Activated CD4-positive, alpha-beta memory T cell treated with anti-CD3 and anti-CD28 coated beads for 36 hours (primary cell): Measurements from ENCODE around the gene SERPINA5. TPM values are rescaled to one million over a fixed set of nuclear protein-coding genes. Genes with fewer than 3 reads are reported as not detected.

Source experiments
- CTCF ChIA-PET: fragments of 350-600 bp; sonication (Branson Sonifier 250); formaldehyde crosslinking; loops from one replicate; lab custom pipeline; 2021; ENCODE audit warnings: antibody characterized with exemption, inconsistent platforms; lab: Charles Lee
- POLR2A ChIA-PET: fragments of 350-600 bp; sonication (Branson Sonifier 250); formaldehyde crosslinking; loops from one replicate; lab custom pipeline; 2021; ENCODE audit warnings: antibody characterized with exemption; lab: Charles Lee
- DNase-seq: peaks from one replicate; pipeline ENCODE4 v3.0.0-alpha.2; 2020
- H3K27ac Mint-ChIP-seq: one replicate; pipeline ENCODE4 v1.8.0; 2021; ENCODE audit warnings: mixed read lengths
- H3K27me3 Mint-ChIP-seq: one replicate; pipeline ENCODE4 v1.8.0; 2021; ENCODE audit warnings: mixed read lengths
- H3K36me3 Mint-ChIP-seq: one replicate; pipeline ENCODE4 v1.8.0; 2021; ENCODE audit warnings: mixed read lengths
- H3K4me1 Mint-ChIP-seq: one replicate; pipeline ENCODE4 v1.8.0; 2021; ENCODE audit warnings: low read depth, mixed read lengths
- H3K4me3 Mint-ChIP-seq: one replicate; pipeline ENCODE4 v1.8.0; 2021; ENCODE audit warnings: mild to moderate bottlenecking, mixed read lengths
- H3K9me3 Mint-ChIP-seq: one replicate; pipeline ENCODE4 v1.8.0; 2021; ENCODE audit warnings: mixed read lengths
- intact Hi-C: fragments of 100-400 bp; cut with micrococcal nuclease; formaldehyde crosslinking; loops from one replicate; pipeline ENCODE4 v1.15.1; 2023
- total RNA-seq, 2 experiments: library from RNA; stranded (reverse); gene quantifications; one replicate each; pipeline ENCODE4 v1.2.3, GENCODE V29; 2021

SERPINA5 gene
- total RNA-seq, 2 experiments from 2014 or later, result not detected

- Mint-ChIP-seq H3K4me1 (no peaks in the 10 kb centered on the region), H3K36me3 (no peaks in the 10 kb centered on the region), H3K27ac (no peak overlapping the region), H3K27me3 (peaks cover 12% of the 10 kb centered on the region), H3K4me3 (no peak overlapping the region), H3K9me3 (peaks cover 11% of the 10 kb centered on the region)
- intact Hi-C loops, result no loop called here
- DNase-seq, result no peak
- CTCF ChIA-PET, result no interaction called here
- POLR2A ChIA-PET, result no interaction called here
These were observed 22.4 kb upstream of the SERPINA5 start for GRCh38 chr14:94558842-94559241.

- POLR2A ChIA-PET, result no interaction called here
- intact Hi-C loops, result no loop called here
- H3K36me3 Mint-ChIP-seq, result no peaks in the 10 kb centered on the region
- H3K9me3 Mint-ChIP-seq, result peaks cover 7% of the 10 kb centered on the region
- H3K4me1 Mint-ChIP-seq, result no peaks in the 10 kb centered on the region
- DNase-seq, result no peak
- CTCF ChIA-PET, result interaction anchor here (0.9 to 1.0 kb wide), 2 partner anchors 11 to 14 kb away, joined by 3 to 4 read pairs; no protein-coding TSS in a partner anchor
- peaks cover 12% of the 10 kb centered on the region for H3K27me3 Mint-ChIP-seq
- no peak overlapping the region for H3K27ac Mint-ChIP-seq
- no peak overlapping the region for H3K4me3 Mint-ChIP-seq
These were observed 21.5 kb upstream of the SERPINA5 start for GRCh38 chr14:94559638-94560290.

- Mint-ChIP-seq H3K36me3 (no peaks in the 10 kb centered on the region), H3K27me3 (peaks cover 10% of the 10 kb centered on the region), H3K27ac (no peak overlapping the region), H3K9me3 (peaks cover 3% of the 10 kb centered on the region), H3K4me1 (no peaks in the 10 kb centered on the region), H3K4me3 (no peak overlapping the region)
- intact Hi-C loops, result no loop called here
- CTCF ChIA-PET, result interaction anchor here (0.9 to 1.0 kb wide), 2 partner anchors 11 to 14 kb away, joined by 3 to 4 read pairs; no protein-coding TSS in a partner anchor
- no peak for DNase-seq
- POLR2A ChIA-PET, result no interaction called here
These were observed 20.9 kb upstream of the SERPINA5 start for GRCh38 chr14:94560291-94560665.

- intact Hi-C loops, result no loop called here
- CTCF ChIA-PET, result interaction anchor here (1.0 to 1.6 kb wide), 2 partner anchors 12 to 13 kb away, joined by 3 to 14 read pairs; no protein-coding TSS in a partner anchor
- POLR2A ChIA-PET, result no interaction called here
These were observed 20.2 kb upstream of the SERPINA5 start, which contains the start of gene SERPINA4 for GRCh38 chr14:94560751-94561655. Gene SERPINA4, plus strand, starts transcription at chr14:94561442. Its CDS starts 2,041 bp downstream, at chr14:94563483.

GRCh38 chr14:94561656-94562010 is 19.6 kb upstream of the SERPINA5 start:
- no peak for DNase-seq
- H3K9me3 Mint-ChIP-seq, result no peaks in the 10 kb centered on the region
- intact Hi-C loops, result no loop called here
- peaks cover 8% of the 10 kb centered on the region for H3K27me3 Mint-ChIP-seq
- POLR2A ChIA-PET, result no interaction called here
- H3K4me1 Mint-ChIP-seq, result no peaks in the 10 kb centered on the region
- CTCF ChIA-PET, result interaction anchor here (1.6 kb wide), 1 partner anchor 12 kb away, joined by 14 read pairs; no protein-coding TSS in a partner anchor
- no peak overlapping the region for H3K4me3 Mint-ChIP-seq
- no peaks in the 10 kb centered on the region for H3K36me3 Mint-ChIP-seq
- H3K27ac Mint-ChIP-seq, result no peak overlapping the region

More at GRCh38 chr14:94560751-94561655, 20.2 kb upstream of the SERPINA5 start, which contains the start of gene SERPINA4:
- no peaks in the 10 kb centered on the region for H3K36me3 Mint-ChIP-seq
- H3K27me3 Mint-ChIP-seq, result peaks cover 8% of the 10 kb centered on the region
- DNase-seq, result no peak
- H3K4me1 Mint-ChIP-seq, result no peaks in the 10 kb centered on the region
- no peaks in the 10 kb centered on the region for H3K9me3 Mint-ChIP-seq
- H3K4me3 Mint-ChIP-seq, result no peak within 1 kb of the TSS
- no peak within 1 kb of the TSS for H3K27ac Mint-ChIP-seq

- ChIA-PET CTCF (interaction anchor here (1.6 kb wide), 1 partner anchor 13 kb away, joined by 14 read pairs; no protein-coding TSS in a partner anchor), POLR2A (no interaction called here)
- intact Hi-C loops, result no loop called here
- no peaks in the 10 kb centered on the region for H3K36me3 Mint-ChIP-seq
- no peaks in the 10 kb centered on the region for H3K9me3 Mint-ChIP-seq
- DNase-seq, result no peak
- no peak overlapping the region for H3K27ac Mint-ChIP-seq
- H3K4me3 Mint-ChIP-seq, result no peak overlapping the region
- peaks cover 8% of the 10 kb centered on the region for H3K27me3 Mint-ChIP-seq
- H3K4me1 Mint-ChIP-seq, result no peaks in the 10 kb centered on the region
These were observed 19.2 kb upstream of the SERPINA5 start for GRCh38 chr14:94562022-94562421.

GRCh38 chr14:94562941-94563883 is 18.0 kb upstream of the SERPINA5 start:
- H3K27ac Mint-ChIP-seq, result no peak overlapping the region
- CTCF ChIA-PET, result no interaction called here
- intact Hi-C loops, result no loop called here
- POLR2A ChIA-PET, result no interaction called here
- no peaks in the 10 kb centered on the region for H3K36me3 Mint-ChIP-seq
- DNase-seq, result no peak
- no peaks in the 10 kb centered on the region for H3K9me3 Mint-ChIP-seq
- no peaks in the 10 kb centered on the region for H3K4me1 Mint-ChIP-seq
- H3K27me3 Mint-ChIP-seq, result peaks cover 8% of the 10 kb centered on the region
- H3K4me3 Mint-ChIP-seq, result no peak overlapping the region

- H3K4me1 Mint-ChIP-seq, result no peaks in the 10 kb centered on the region
- H3K36me3 Mint-ChIP-seq, result no peaks in the 10 kb centered on the region
- H3K27ac Mint-ChIP-seq, result no peak overlapping the region
- ChIA-PET POLR2A (no interaction called here), CTCF (no interaction called here)
- intact Hi-C loops, result no loop called here
- no peak overlapping the region for H3K4me3 Mint-ChIP-seq
- H3K9me3 Mint-ChIP-seq, result no peaks in the 10 kb centered on the region
- DNase-seq, result no peak
- H3K27me3 Mint-ChIP-seq, result peaks cover 3% of the 10 kb centered on the region
These were observed 16.8 kb upstream of the SERPINA5 start for GRCh38 chr14:94564381-94564780.

GRCh38 chr14:94568186-94568585 is 13.0 kb upstream of the SERPINA5 start:
- H3K9me3 Mint-ChIP-seq, result no peaks in the 10 kb centered on the region
- CTCF ChIA-PET, result no interaction called here
- intact Hi-C loops, result no loop called here
- H3K4me1 Mint-ChIP-seq, result no peaks in the 10 kb centered on the region
- no peak overlapping the region for H3K27ac Mint-ChIP-seq
- no peaks in the 10 kb centered on the region for H3K36me3 Mint-ChIP-seq
- DNase-seq, result no peak
- H3K27me3 Mint-ChIP-seq, result peaks cover 4% of the 10 kb centered on the region
- no peak overlapping the region for H3K4me3 Mint-ChIP-seq
- POLR2A ChIA-PET, result no interaction called here

- H3K4me1 Mint-ChIP-seq, result no peaks in the 10 kb centered on the region
- ChIA-PET CTCF (no interaction called here), POLR2A (no interaction called here)
- no peaks in the 10 kb centered on the region for H3K9me3 Mint-ChIP-seq
- no peaks in the 10 kb centered on the region for H3K36me3 Mint-ChIP-seq
- H3K4me3 Mint-ChIP-seq, result no peak overlapping the region
- intact Hi-C loops, result no loop called here
- no peak overlapping the region for H3K27ac Mint-ChIP-seq
- no peak for DNase-seq
- peaks cover 2% of the 10 kb centered on the region for H3K27me3 Mint-ChIP-seq
These were observed 11.7 kb upstream of the SERPINA5 start for GRCh38 chr14:94569381-94570001.

- DNase-seq, result no peak
- POLR2A ChIA-PET, result no interaction called here
- H3K4me3 Mint-ChIP-seq, result no peak overlapping the region
- H3K4me1 Mint-ChIP-seq, result no peaks in the 10 kb centered on the region
- CTCF ChIA-PET, result no interaction called here
- H3K9me3 Mint-ChIP-seq, result no peaks in the 10 kb centered on the region
- H3K36me3 Mint-ChIP-seq, result no peaks in the 10 kb centered on the region
- intact Hi-C loops, result no loop called here
- no peak overlapping the region for H3K27ac Mint-ChIP-seq
- H3K27me3 Mint-ChIP-seq, result peaks cover 2% of the 10 kb centered on the region
These were observed 11.2 kb upstream of the SERPINA5 start for GRCh38 chr14:94570002-94570400.
